Spleen (tissue), 11 donors: ENCODE data around the gene B3GAT1. TPM values are rescaled to one million over a fixed set of nuclear protein-coding genes. Genes with fewer than 3 reads are reported as not detected.

ENCODE experiments used
- DNase-seq: peaks from one replicate; pipeline ENCODE4 v3.0.0-alpha.2; 2020
- H3K27ac ChIP-seq, 8 donors: fragments of 200-600 bp; sonication (generic) in 7 of 8; 1 replicate in 4 of 8; 2 replicates in 4 of 8; pipeline versions ENCODE4 v1.5.0 to v1.8.0; 2016 to 2021; ENCODE audit warnings: inconsistent platforms in 4 of 8, mild to moderate bottlenecking in 4 of 8, moderate library complexity in 1 of 8
- H3K27me3 ChIP-seq, 7 donors: fragments of 200-600 bp; sonication (generic) in 6 of 7; replicated peaks in 1 of 7; 1 replicate in 4 of 7; 2 replicates in 3 of 7; pipeline versions ENCODE4 v1.5.0 to v1.8.0; 2016 to 2021; ENCODE audit warnings: inconsistent platforms in 3 of 7, mild to moderate bottlenecking in 1 of 7
- H3K36me3 ChIP-seq, 6 donors: fragments of 200-600 bp; sonication (generic) in 5 of 6; 1 replicate in 4 of 6; 2 replicates in 2 of 6; pipeline versions ENCODE4 v1.5.0 to v1.8.0; 2016 to 2021; ENCODE audit warnings: inconsistent platforms in 2 of 6
- H3K4me1 ChIP-seq, 6 donors: fragments of 200-600 bp; sonication (generic) in 5 of 6; 1 replicate in 3 of 6; 2 replicates in 3 of 6; pipeline versions ENCODE4 v1.5.0 to v1.8.0; 2016 to 2021; ENCODE audit warnings: inconsistent platforms in 3 of 6
- H3K4me3 ChIP-seq, 8 donors: fragments of 200-600 bp; sonication (generic) in 7 of 8; 1 replicate in 4 of 8; 2 replicates in 4 of 8; pipeline versions ENCODE4 v1.5.0 to v1.8.0; 2016 to 2021; ENCODE audit warnings: inconsistent platforms in 4 of 8, mild to moderate bottlenecking in 4 of 8, moderate library complexity in 2 of 8
- H3K9me3 ChIP-seq, 8 donors: fragments of 200-600 bp; sonication (generic) in 7 of 8; 1 replicate in 4 of 8; 2 replicates in 4 of 8; pipeline versions ENCODE4 v1.5.0 to v1.8.0; 2016 to 2021; ENCODE audit warnings: inconsistent platforms in 4 of 8
- POLR2A ChIP-seq, 3 donors: fragments of 450-650 bp; IDR thresholded peaks; one replicate each; pipeline ENCODE4 v1.5.1; 2017; ENCODE audit warnings: antibody characterized with exemption in 3 of 3, mild to moderate bottlenecking in 1 of 3
- POLR2AphosphoS5 ChIP-seq, 3 donors: sonication (generic); formaldehyde crosslinking; IDR thresholded peaks; one replicate each; pipeline ENCODE4 v1.5.1; 2017; ENCODE audit warnings: antibody characterized with exemption in 3 of 3
- WGBS, 5 donors: extraction: QIAGEN DNeasy Blood & Tissue Kit in 3 of 5; methylation state at CpG; one replicate each; pipeline versions ENCODE4 v1.1.5 to v1.1.7; 2013 to 2018; 5-methylcytosine and 5-hydroxymethylcytosine counted together
- intact Hi-C: fragments of 100-400 bp; cut with DNase I; formaldehyde crosslinking; loops from one replicate; pipeline ENCODE4 v1.15.0; 2023; ENCODE audit warnings: low total_unique reads
- polyA plus RNA-seq, 3 donors: library from polyadenylated mRNA; stranded (reverse); fragments of 200-250 nt; gene quantifications; one replicate each; pipeline ENCODE4 v1.2.1, GENCODE V29; 2013
- total RNA-seq, 7 donors: library from RNA; depleted of rRNA in 3 of 7; stranded (reverse); fragments of >200 nt in 3 of 7; fragmentation: NEBNext Ultra II Directional in 4 of 7; extraction: Animal tissue kit (Norgen Biotek cat#: 25700) in 4 of 7; gene quantifications; one replicate each; pipeline versions ENCODE4 v1.1.0 to v1.2.1, GENCODE V29; 2016 to 2021
- TF ChIP-seq, protein P1 (sequence below), 11 experiments: fragments of 200-600 bp in 7 of 11; fragments of 450-650 bp in 4 of 11; sonication (generic) in 4 of 11; IDR thresholded peaks in 8 of 11; conservative IDR thresholded peaks in 3 of 11; 1 replicate in 7 of 11; 2 replicates in 4 of 11; pipeline versions ENCODE4 v1.4.0 to v1.8.0; 2016 to 2021; ENCODE audit warnings: antibody characterized with exemption in 11 of 11, inconsistent platforms in 4 of 11, mild to moderate bottlenecking in 1 of 11
- donor health status: healthy with polysubstance abuse.
- donor health status: DM: no; HTN: no; CAD: no; lungs with moderate emphysema.
- donor health status: DM: no; HTN: no; CAD: no.
- donor health status: Bipolar disorder and iron deficiency.
- donor health status: healthy.
- donor health status: DM: no; HTN: no; CAD: no.
- donor health status: DM: yes; HTN: yes; CAD: no.

Gene B3GAT1
- total and polyA plus RNA-seq, 10 donors, result 0.43 to 4.0 (median 1.6) TPM

DNA sequence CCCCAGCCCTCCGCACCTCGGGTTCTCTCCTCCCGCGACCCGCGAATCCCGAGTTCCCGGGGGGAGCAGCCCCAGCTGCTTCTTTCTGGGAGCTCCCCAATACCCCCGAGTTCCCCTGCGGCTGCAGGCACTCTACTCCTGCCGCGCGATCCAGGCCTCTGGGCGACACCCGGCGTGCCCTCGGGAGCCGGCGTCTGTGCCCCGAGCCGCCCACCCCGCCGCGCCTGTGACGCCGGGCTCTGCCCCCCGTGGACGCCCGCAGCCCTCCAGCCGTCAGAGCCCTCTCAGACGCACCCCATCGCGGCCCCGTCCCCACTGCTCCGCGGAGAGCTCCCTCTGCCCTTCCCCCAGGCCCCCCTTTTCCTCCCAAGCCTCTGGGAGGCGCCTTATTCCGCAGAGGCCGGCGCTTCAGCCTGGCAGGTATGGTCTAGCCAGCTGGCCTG lies 79.8 kb downstream of the B3GAT1 start:
- peak; percentile 85 for DNase-seq
- intact Hi-C loops, result no loop called here
- peaks cover 6 to 23% (median 18%) of the 10 kb centered on the region in 6 donors for H3K4me1 ChIP-seq
- H3K36me3 ChIP-seq, result no peaks in the 10 kb centered on the region
- WGBS, 5 donors, result 1 to 3% (median 2%) methylated on average over 6 to 40 of the region's 40 CpGs
- H3K9me3 ChIP-seq, result no peaks in the 10 kb centered on the region
- TF ChIP-seq, protein P1, sequence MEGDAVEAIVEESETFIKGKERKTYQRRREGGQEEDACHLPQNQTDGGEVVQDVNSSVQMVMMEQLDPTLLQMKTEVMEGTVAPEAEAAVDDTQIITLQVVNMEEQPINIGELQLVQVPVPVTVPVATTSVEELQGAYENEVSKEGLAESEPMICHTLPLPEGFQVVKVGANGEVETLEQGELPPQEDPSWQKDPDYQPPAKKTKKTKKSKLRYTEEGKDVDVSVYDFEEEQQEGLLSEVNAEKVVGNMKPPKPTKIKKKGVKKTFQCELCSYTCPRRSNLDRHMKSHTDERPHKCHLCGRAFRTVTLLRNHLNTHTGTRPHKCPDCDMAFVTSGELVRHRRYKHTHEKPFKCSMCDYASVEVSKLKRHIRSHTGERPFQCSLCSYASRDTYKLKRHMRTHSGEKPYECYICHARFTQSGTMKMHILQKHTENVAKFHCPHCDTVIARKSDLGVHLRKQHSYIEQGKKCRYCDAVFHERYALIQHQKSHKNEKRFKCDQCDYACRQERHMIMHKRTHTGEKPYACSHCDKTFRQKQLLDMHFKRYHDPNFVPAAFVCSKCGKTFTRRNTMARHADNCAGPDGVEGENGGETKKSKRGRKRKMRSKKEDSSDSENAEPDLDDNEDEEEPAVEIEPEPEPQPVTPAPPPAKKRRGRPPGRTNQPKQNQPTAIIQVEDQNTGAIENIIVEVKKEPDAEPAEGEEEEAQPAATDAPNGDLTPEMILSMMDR (IDR thresholded peaks at IDR 0.05 in 8 of 11, conservative IDR thresholded peaks at IDR 0.05 in 3 of 11), result no peak
- no peak for TF ChIP-seq POLR2AphosphoS5 (IDR thresholded peaks at IDR 0.05)
- no peak overlapping the region for H3K27ac ChIP-seq
- H3K4me3 ChIP-seq, result peak overlapping the region; percentile 45 to 81 (median 57)
- H3K27me3 ChIP-seq, result peaks cover 0 to 44% (median 20%) of the 10 kb centered on the region in 7 donors

DNA sequence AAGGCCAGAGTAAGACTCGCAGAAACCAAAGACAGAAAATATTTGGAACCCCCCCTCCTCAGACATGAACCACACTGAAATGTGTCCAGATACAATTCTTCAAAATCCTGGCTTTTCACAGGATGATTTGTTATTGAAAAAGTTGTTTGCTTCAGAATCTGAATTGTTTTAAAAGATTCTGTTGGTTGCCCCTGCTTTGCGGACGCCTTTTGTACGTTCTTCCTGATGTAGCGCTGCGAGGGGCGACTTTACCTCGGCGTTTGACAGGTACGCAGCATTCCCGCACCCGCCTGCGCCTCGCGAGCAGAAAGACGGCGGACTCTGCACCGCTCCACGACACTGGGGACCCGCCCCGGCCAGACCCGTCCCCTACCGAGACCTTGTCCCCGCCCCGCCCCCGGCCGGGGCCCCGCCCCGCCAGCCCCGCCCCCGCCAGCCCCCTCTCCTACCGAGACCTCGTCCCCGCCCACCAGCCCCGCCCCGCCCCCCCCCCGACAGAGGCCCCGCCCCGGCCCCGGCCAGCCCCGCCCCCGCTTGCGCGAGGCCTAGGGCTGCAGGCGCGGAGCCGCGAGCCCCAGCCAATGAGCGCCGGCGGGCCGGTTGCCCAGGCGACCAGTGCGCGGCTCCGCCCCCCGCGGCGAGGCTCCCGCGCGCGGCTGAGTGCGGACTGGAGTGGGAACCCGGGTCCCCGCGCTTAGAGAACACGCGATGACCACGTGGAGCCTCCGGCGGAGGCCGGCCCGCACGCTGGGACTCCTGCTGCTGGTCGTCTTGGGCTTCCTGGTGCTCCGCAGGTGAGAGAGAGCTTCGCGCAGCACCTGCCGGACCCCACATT lies 80.5 kb downstream of the B3GAT1 start, which contains the start of gene GLB1L2:
GLB1L2 (plus strand) TSS at position 635 of the 835 bp plus-strand sequence; CDS start at position 709, 74 bp downstream.
- H3K9me3 ChIP-seq, result no peaks in the 10 kb centered on the region
- intact Hi-C loops, result no loop called here
- H3K36me3 ChIP-seq, result no peaks in the 10 kb centered on the region
- TF ChIP-seq, protein P1 (IDR thresholded peaks at IDR 0.05 in 8 of 11, conservative IDR thresholded peaks at IDR 0.05 in 3 of 11), result no peak
- TF ChIP-seq POLR2AphosphoS5 (IDR thresholded peaks at IDR 0.05), result peak in 2 of 3 donors; percentile 18 to 22
- H3K27me3 ChIP-seq, result peaks cover 0 to 44% (median 20%) of the 10 kb centered on the region in 7 donors
- H3K4me1 ChIP-seq, result peaks cover 6 to 23% (median 18%) of the 10 kb centered on the region in 6 donors
- no peak within 1 kb of the TSS for H3K27ac ChIP-seq
- peak; percentile 91 for DNase-seq
- WGBS, 5 donors, result 1 to 5% (median 2%) methylated on average over 15 to 79 of the region's 80 CpGs
- peak within 1 kb of the TSS; percentile 45 to 81 (median 57) for H3K4me3 ChIP-seq

DNA sequence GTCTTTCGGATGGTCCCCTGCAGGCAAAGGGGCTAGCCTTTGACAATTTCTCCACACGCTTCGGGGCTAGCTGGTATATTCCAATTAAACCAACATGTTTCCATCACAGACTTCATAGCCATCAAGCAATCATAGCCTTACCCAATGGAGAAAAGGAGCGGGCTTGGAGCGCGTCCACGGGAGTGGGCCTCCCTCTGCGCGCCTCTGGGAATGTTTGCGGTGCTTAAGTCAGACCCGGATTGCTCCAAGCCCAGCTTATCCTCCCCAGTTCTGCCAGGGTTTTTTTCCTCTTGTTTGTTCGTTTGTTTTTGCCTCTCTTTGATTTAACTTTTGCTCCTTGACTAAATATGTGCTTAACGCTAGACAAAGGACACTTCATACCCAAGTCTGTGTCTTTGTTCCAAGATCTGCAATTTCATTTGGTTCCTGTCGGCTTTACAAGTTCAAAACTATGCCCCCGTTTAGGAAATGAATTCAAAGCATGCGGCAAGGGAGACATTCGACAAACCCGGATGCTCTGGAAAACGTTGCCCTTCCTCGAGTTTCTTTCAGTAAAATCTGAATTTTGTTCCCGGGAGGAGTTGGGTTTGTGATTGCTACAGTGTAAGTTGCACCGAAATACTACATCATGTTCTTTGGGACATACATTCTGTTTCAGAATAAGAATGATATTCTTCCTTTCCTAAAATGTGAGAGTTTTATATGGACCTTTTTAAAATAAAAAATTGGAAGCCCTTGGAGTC lies 81.3 kb downstream of the B3GAT1 start:
- intact Hi-C loops, result no loop called here
- TF ChIP-seq, protein P1 (IDR thresholded peaks at IDR 0.05 in 8 of 11, conservative IDR thresholded peaks at IDR 0.05 in 3 of 11), result no peak
- TF ChIP-seq POLR2AphosphoS5 (IDR thresholded peaks at IDR 0.05) (no peak), POLR2A (IDR thresholded peaks at IDR 0.05) (no peak)
- no peaks in the 10 kb centered on the region for H3K36me3 ChIP-seq
- peak overlapping the region in 5 of 8 donors; percentile 35 to 81 (median 58) for H3K4me3 ChIP-seq
- peaks cover 0 to 44% (median 20%) of the 10 kb centered on the region in 7 donors for H3K27me3 ChIP-seq
- H3K27ac ChIP-seq, result no peak overlapping the region
- DNase-seq, result no peak
- H3K4me1 ChIP-seq, result peaks cover 6 to 23% (median 18%) of the 10 kb centered on the region in 6 donors
- H3K9me3 ChIP-seq, result no peaks in the 10 kb centered on the region
- 36 to 47% (median 41%) methylated on average over 22 of the region's 22 CpGs for WGBS, 5 donors

Other genes starting within 250 kb of the B3GAT1 start
- 10 to 100 TPM; 20.2 to 33.0 (median 24.3) TPM for gene NCAPD3, start 188.3 kb downstream of the B3GAT1 start, total RNA-seq
- gene NCAPD3, start 188.3 kb downstream of the B3GAT1 start, polyA plus RNA-seq, result 1 to 10 TPM; 3.0 to 5.5 (median 4.0) TPM
- gene VPS26B, start 187.6 kb downstream of the B3GAT1 start, total RNA-seq, result 10 to 100 TPM; 31.1 to 48.9 (median 43.2) TPM
- 10 to 100 TPM in 2 of 3 donors, 1 to 10 TPM in 1; 9.7 to 14.8 (median 11.6) TPM for gene VPS26B, start 187.6 kb downstream of the B3GAT1 start, polyA plus RNA-seq
- 10 to 100 TPM; 24.5 to 54.8 (median 36.7) TPM for gene THYN1, start 158.9 kb downstream of the B3GAT1 start, total RNA-seq
- gene THYN1, start 158.9 kb downstream of the B3GAT1 start, polyA plus RNA-seq, result 10 to 100 TPM; 40.1 to 54.2 (median 51.9) TPM
- gene ACAD8, start 158.7 kb downstream of the B3GAT1 start, total RNA-seq, result 10 to 100 TPM; 19.7 to 37.5 (median 28.4) TPM
- 10 to 100 TPM; 15.7 to 20.5 (median 18.9) TPM for gene ACAD8, start 158.7 kb downstream of the B3GAT1 start, polyA plus RNA-seq
- gene GLB1L3, start 135.9 kb downstream of the B3GAT1 start, total RNA-seq, result under 1 TPM in 4 of 7 donors, not detected in 3; 0.14 to 0.25 (median 0.22) TPM
- under 1 TPM in 2 of 3 donors, not detected in 1; 0.13 to 0.21 TPM for gene GLB1L3, start 135.9 kb downstream of the B3GAT1 start, polyA plus RNA-seq
- 1 to 10 TPM in 1 of 7 donors, under 1 TPM in 5, not detected in 1; 0.36 to 1.5 (median 0.65) TPM for gene GLB1L2, start 80.3 kb downstream of the B3GAT1 start, total RNA-seq
- gene GLB1L2, start 80.3 kb downstream of the B3GAT1 start, polyA plus RNA-seq, result under 1 TPM; 0.29 to 0.48 (median 0.46) TPM